Heart right ventricle (tissue), 16 donors: Measurements from ENCODE around the gene ACAN. TPM values are rescaled to one million over a fixed set of nuclear protein-coding genes. Genes with fewer than 3 reads are reported as not detected.

ENCODE experiments used
- ATAC-seq, 8 donors: fragments of 200-7000 bp; cut with Tn5 transposase; one replicate each; pipeline ENCODE4 v1.9.1; 2020; ENCODE audit warnings: mild to moderate bottlenecking in 8 of 8, moderate library complexity in 8 of 8, moderate number of reproducible peaks in 1 of 8
- DNase-seq, 2 donors: peaks; one replicate each; pipeline ENCODE4 v3.0.0-alpha.2; 2020
- H3K27ac ChIP-seq, 10 donors: fragments of 200-600 bp; sonication (generic) in 2 of 10; one replicate each; pipeline versions ENCODE4 v1.5.0 to v1.8.0; 2020 to 2022; ENCODE audit warnings: mild to moderate bottlenecking in 3 of 10
- H3K27me3 ChIP-seq, 7 donors: fragments of 200-600 bp; one replicate each; pipeline ENCODE4 v1.8.0; 2021 to 2022; ENCODE audit warnings: mild to moderate bottlenecking in 2 of 7
- H3K36me3 ChIP-seq, 9 donors: fragments of 200-600 bp; sonication (generic) in 1 of 9; one replicate each; pipeline versions ENCODE4 v1.5.0 to v1.8.0; 2020 to 2022; ENCODE audit warnings: mild to moderate bottlenecking in 2 of 9
- H3K4me1 ChIP-seq, 9 donors: fragments of 200-600 bp; sonication (generic) in 1 of 9; one replicate each; pipeline versions ENCODE4 v1.5.0 to v1.8.0; 2020 to 2022; ENCODE audit warnings: mild to moderate bottlenecking in 4 of 9
- H3K4me3 ChIP-seq, 10 donors: fragments of 200-600 bp; sonication (generic) in 2 of 10; one replicate each; pipeline versions ENCODE4 v1.5.0 to v1.8.0; 2020 to 2022; ENCODE audit warnings: mild to moderate bottlenecking in 7 of 10, moderate library complexity in 2 of 10
- H3K9me3 ChIP-seq, 11 donors: fragments of 200-600 bp in 10 of 11; sonication (generic) in 2 of 11; one replicate each; pipeline versions ENCODE4 v1.5.0 to v1.8.0; 2013 to 2022; ENCODE audit warnings: mild to moderate bottlenecking in 2 of 11, control low read depth in 1 of 11, moderate library complexity in 1 of 11
- WGBS, 2 donors: extraction: QIAGEN DNeasy Blood & Tissue Kit; methylation state at CpG; one replicate each; pipeline ENCODE4 v1.1.7; 2013; ENCODE audit warnings: inconsistent platforms in 1 of 2; 5-methylcytosine and 5-hydroxymethylcytosine counted together
- intact Hi-C, 10 donors: fragments of 100-400 bp; cut with DNase I; formaldehyde crosslinking; loops; one replicate each; pipeline versions ENCODE4 v1.11.1 to v1.14.2; 2022
- polyA plus RNA-seq, 2 donors: library from polyadenylated mRNA; stranded (reverse); fragments of 200-250 nt; gene quantifications; one replicate each; pipeline ENCODE4 v1.2.3, GENCODE V29; 2013
- total RNA-seq, 10 donors: library from RNA; stranded (reverse); fragmentation: NEBNext Ultra II Directional in 3 of 10; extraction: Animal tissue kit (Norgen Biotek cat#: 25700) in 3 of 10; gene quantifications; one replicate each; pipeline versions ENCODE4 v1.2.1 to v1.2.4, GENCODE V29; 2021 to 2023
- TF ChIP-seq, protein P1 (sequence below), 9 donors: fragments of 200-600 bp; sonication (generic) in 2 of 9; IDR thresholded peaks; one replicate each; pipeline versions ENCODE4 v1.5.0 to v1.8.0; 2021 to 2022; ENCODE audit warnings: antibody characterized with exemption in 9 of 9, mild to moderate bottlenecking in 5 of 9, moderate library complexity in 1 of 9
- donor health status: Arrhythmogenic right ventricular cardiomyopathy.
- donor health status: ischemic (EF 13 %, LVEDD 7.1; RV severe dilation, severe dysfunction).
- donor health status: healthy with polysubstance abuse.
- donor health status: DM: no; HTN: yes; CAD: no.
- donor health status: DM: no; HTN: no; CAD: no.
- donor health status: ischemic (EF 25% LVEDD 6.9; RV normal size, moderate dysfunction).
- donor health status: ischemic (EF 25% LVEDD 5.7; RV mildly dilated, moderate dysfunction).
- donor health status: healthy.
- donor health status: DM: yes; HTN: yes; CAD: no.
- donor health status: Ischemic cardiomyopathy.
- donor health status: ischemic (EF 35%, LVEDD 5.7; RV mildly dilated, moderate dysfunction).
- donor health status: nonischemic (EF 11% LVEDD 7.7; RV severe dilation, severe dysfunction).
- donor health status: DM: yes; HTN: yes; CAD: no.
- donor health status: PGD.
- donor health status: ischemic (EF 29% LVEDD 5.4; RV normal size, mild dysfunction).
- donor health status: nonischemic (EF 23%, LVEDD 6.1; RV moderate dilation, normal function).

The ACAN gene
- total and polyA plus RNA-seq, 12 donors, result 0.08 to 0.66 (median 0.19) TPM; not detected in 2

DNA sequence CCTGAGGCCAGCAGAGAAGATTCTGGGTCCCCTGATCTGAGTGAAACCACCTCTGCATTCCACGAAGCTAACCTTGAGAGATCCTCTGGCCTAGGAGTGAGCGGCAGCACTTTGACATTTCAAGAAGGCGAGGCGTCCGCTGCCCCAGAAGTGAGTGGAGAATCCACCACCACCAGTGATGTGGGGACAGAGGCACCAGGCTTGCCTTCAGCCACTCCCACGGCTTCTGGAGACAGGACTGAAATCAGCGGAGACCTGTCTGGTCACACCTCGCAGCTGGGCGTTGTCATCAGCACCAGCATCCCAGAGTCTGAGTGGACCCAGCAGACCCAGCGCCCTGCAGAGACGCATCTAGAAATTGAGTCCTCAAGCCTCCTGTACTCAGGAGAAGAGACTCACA lies 55.7 kb downstream of the ACAN start:
- peaks cover 0 to 21% (median 6%) of the 10 kb centered on the region in 7 donors for H3K27me3 ChIP-seq
- WGBS, 2 donors, result 77 to 78% methylated on average over 11 of the region's 11 CpGs
- no peaks in the 10 kb centered on the region for H3K4me1 ChIP-seq
- DNase-seq (no peak), ATAC-seq (no peak)
- H3K9me3 ChIP-seq, result peaks cover 0 to 5% (median 0%) of the 10 kb centered on the region in 11 donors
- no peak overlapping the region for H3K4me3 ChIP-seq
- TF ChIP-seq, protein P1, sequence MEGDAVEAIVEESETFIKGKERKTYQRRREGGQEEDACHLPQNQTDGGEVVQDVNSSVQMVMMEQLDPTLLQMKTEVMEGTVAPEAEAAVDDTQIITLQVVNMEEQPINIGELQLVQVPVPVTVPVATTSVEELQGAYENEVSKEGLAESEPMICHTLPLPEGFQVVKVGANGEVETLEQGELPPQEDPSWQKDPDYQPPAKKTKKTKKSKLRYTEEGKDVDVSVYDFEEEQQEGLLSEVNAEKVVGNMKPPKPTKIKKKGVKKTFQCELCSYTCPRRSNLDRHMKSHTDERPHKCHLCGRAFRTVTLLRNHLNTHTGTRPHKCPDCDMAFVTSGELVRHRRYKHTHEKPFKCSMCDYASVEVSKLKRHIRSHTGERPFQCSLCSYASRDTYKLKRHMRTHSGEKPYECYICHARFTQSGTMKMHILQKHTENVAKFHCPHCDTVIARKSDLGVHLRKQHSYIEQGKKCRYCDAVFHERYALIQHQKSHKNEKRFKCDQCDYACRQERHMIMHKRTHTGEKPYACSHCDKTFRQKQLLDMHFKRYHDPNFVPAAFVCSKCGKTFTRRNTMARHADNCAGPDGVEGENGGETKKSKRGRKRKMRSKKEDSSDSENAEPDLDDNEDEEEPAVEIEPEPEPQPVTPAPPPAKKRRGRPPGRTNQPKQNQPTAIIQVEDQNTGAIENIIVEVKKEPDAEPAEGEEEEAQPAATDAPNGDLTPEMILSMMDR (IDR thresholded peaks at IDR 0.05), result no peak
- H3K27ac ChIP-seq, result no peak overlapping the region
- intact Hi-C loops, result no loop called here
- no peaks in the 10 kb centered on the region for H3K36me3 ChIP-seq

DNA sequence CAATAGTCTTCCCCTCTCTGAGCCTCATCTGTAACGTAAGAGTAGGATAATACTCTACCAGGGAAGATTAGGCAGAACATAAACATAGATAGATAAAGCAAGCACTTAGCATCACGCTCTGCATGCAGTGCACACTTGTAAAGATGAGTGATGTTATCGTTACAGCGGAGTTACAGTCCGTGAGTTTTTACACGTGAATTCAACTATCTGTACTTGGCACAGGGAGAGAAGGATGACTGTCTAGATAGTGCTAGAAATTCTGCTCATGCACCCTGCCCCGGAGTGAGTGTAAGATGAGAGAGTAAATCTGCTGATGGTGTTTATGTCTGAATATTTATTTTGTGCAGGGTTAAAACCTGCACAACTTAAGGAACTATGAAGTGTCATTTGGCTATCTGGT lies 56.3 kb downstream of the ACAN start:
- no peak for ATAC-seq
- intact Hi-C loops, result no loop called here
- no peak for DNase-seq

DNA sequence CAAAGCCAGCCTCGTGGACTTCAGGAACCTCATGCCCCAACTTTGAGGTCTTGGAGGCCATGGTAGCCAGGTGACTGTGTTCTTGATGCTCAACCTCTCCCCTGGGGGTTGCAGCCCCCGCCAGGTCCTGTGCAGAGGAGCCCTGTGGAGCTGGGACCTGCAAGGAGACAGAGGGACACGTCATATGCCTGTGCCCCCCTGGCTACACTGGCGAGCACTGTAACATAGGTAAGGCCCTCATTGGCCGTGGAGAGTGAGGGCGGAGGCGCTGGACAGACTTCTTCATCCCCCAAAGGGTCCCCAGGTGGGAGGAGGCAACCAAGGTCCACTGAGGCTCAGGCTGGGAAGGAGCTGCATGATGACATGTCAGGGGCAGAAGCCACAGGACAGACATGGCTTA lies 57.0 kb downstream of the ACAN start:
- Histone ChIP-seq H3K27ac (no peak overlapping the region), H3K4me1 (no peaks in the 10 kb centered on the region), H3K4me3 (no peak overlapping the region), H3K27me3 (peaks cover 0 to 12% (median 0%) of the 10 kb centered on the region in 7 donors), H3K36me3 (no peaks in the 10 kb centered on the region), H3K9me3 (no peaks in the 10 kb centered on the region)
- 76 to 79% methylated on average over 7 of the region's 7 CpGs for WGBS, 2 donors
- ATAC-seq (no peak), DNase-seq (no peak)
- TF ChIP-seq, protein P1 (IDR thresholded peaks at IDR 0.05), result no peak
- intact Hi-C loops, result no loop called here

More for the DNA sequence above, 56.3 kb downstream of the ACAN start:
- no peaks in the 10 kb centered on the region for H3K4me1 ChIP-seq
- TF ChIP-seq, protein P1 (IDR thresholded peaks at IDR 0.05), result no peak
- no peak overlapping the region for H3K27ac ChIP-seq
- H3K27me3 ChIP-seq, result peaks cover 0 to 15% (median 0%) of the 10 kb centered on the region in 7 donors
- peaks cover 0 to 2% (median 0%) of the 10 kb centered on the region in 11 donors for H3K9me3 ChIP-seq
- WGBS, 2 donors, result 42 to 45% methylated on average over 7 of the region's 7 CpGs
- H3K4me3 ChIP-seq, result no peak overlapping the region
- no peaks in the 10 kb centered on the region for H3K36me3 ChIP-seq

GRCh38 chr15:88863412-88863811 lies 60.2 kb downstream of the ACAN start:
- H3K9me3 ChIP-seq, result no peaks in the 10 kb centered on the region
- no peak overlapping the region for H3K4me3 ChIP-seq
- 48 to 58% methylated on average over 1 of the region's 1 CpG for WGBS, 2 donors
- peaks cover 0 to 7% (median 0%) of the 10 kb centered on the region in 7 donors for H3K27me3 ChIP-seq
- H3K36me3 ChIP-seq, result no peaks in the 10 kb centered on the region
- DNase-seq (no peak), ATAC-seq (no peak)
- H3K4me1 ChIP-seq, result no peaks in the 10 kb centered on the region
- TF ChIP-seq, protein P1 (IDR thresholded peaks at IDR 0.05), result no peak
- H3K27ac ChIP-seq, result no peak overlapping the region
- intact Hi-C loops, result no loop called here
